ENCODE data around the gene PTAFR. TPM values are rescaled to one million over a fixed set of nuclear protein-coding genes. Genes with fewer than 3 reads are reported as not detected.

Gene PTAFR, protein sequence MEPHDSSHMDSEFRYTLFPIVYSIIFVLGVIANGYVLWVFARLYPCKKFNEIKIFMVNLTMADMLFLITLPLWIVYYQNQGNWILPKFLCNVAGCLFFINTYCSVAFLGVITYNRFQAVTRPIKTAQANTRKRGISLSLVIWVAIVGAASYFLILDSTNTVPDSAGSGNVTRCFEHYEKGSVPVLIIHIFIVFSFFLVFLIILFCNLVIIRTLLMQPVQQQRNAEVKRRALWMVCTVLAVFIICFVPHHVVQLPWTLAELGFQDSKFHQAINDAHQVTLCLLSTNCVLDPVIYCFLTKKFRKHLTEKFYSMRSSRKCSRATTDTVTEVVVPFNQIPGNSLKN
- total RNA-seq: not detected in 2 replicates

DNA sequence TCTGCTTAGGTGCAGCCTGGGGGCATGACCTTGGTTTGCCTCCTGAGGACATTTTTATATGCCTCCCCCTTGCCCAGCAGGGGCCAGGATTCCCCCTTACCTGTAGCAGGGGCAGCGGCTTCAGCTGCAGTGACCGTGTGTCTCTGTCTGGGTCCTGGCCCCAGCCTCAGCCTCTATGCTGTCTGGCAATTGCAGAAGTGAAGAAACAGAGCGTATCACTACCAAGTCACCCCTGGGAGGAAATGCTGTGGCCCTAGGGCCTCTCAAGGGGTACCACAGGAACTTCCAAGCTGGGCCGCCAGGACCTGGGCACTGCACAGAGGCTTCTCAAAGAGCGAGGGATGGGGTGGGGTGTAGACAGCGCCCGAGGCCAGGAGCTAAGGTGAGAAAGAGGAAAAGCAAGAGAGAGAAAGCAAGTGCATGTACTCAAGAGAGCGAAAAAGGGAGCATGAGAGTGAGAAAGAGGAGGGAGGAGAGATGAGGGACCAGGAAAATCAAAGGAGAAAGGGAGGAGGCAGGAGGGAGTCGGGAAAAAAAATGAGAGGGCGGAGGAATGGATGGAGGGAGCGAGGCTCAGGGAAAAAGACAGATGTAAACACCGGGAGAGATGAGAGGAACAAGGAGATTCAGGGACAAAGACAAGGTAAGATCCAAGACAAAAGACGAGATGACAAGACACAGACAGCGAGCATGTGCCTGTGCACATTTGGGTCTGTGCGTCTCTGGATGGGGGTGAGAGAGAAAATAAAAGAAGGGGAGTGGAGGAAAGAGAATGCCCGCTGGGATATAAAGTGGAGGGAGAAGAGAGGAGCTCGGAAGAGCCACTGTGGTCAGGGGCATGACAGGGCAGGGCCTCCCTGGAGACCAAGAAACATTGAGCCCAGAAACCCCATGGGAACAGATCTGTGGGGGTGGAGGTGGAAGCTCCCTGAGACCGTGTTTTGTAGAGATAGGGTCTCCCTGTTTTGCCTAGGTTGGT lies at the start of gene PTAFR:
TSS of gene PTAFR (minus strand) at position 199 of the 979 bp plus-strand sequence. CDS start 25,669 bp downstream, outside the sequence.

Other genes starting within 250 kb of the PTAFR start
- not detected in 2 replicates for gene SMPDL3B, start 241.7 kb downstream of the PTAFR start, total RNA-seq
- 4.2 and 4.4 TPM in 2 replicates for gene XKR8, start 216.7 kb downstream of the PTAFR start, total RNA-seq
- gene EYA3, start 88.1 kb downstream of the PTAFR start, total RNA-seq: 8.9 and 14.1 TPM in 2 replicates
- 62.6 and 68.3 TPM in 2 replicates for gene DNAJC8, start 56.3 kb upstream of the PTAFR start, total RNA-seq
- gene ATP5IF1, start 59.4 kb upstream of the PTAFR start, total RNA-seq: 238 and 279 TPM in 2 replicates
- 9.0 and 13.3 TPM in 2 replicates for gene SESN2, start 82.8 kb upstream of the PTAFR start, total RNA-seq
- 19.6 and 21.3 TPM in 2 replicates for gene MED18, start 152.3 kb upstream of the PTAFR start, total RNA-seq
- 6.3 and 9.0 TPM in 2 replicates for gene PHACTR4, start 193.1 kb upstream of the PTAFR start, total RNA-seq

Data from aortic smooth muscle cell (primary cell).